BLaER1 treated with 17β-estradiol and CSF1 and Interleukin-3, amounts not matched to agents 10 nM and 100 nM (cell line): ENCODE results near the gene DNM1.

Experiments used
- H3K27ac ChIP-seq, 11 experiments: shearing (Covaris generic); formaldehyde crosslinking; 2 replicates each; pipeline ENCODE4 v1.8.1; 2022
- H3K27me3 ChIP-seq, 11 experiments: shearing (Covaris generic); formaldehyde crosslinking; 2 replicates each; pipeline ENCODE4 v1.8.1; 2022
- H3K36me3 ChIP-seq, 11 experiments: shearing (Covaris generic); formaldehyde crosslinking; 2 replicates each; pipeline ENCODE4 v1.8.1; 2022
- H3K4me1 ChIP-seq, 10 experiments: shearing (Covaris generic); formaldehyde crosslinking; 2 replicates each; pipeline ENCODE4 v1.8.1; 2022
- H3K4me2 ChIP-seq, 11 experiments: shearing (Covaris generic); formaldehyde crosslinking; 2 replicates each; pipeline ENCODE4 v1.8.1; 2022
- H3K4me3 ChIP-seq, 10 experiments: shearing (Covaris generic); formaldehyde crosslinking; 2 replicates each; pipeline ENCODE4 v1.8.1; 2022
- H3K9ac ChIP-seq, 11 experiments: shearing (Covaris generic); formaldehyde crosslinking; 2 replicates each; pipeline ENCODE4 v1.8.1; 2022
- H3K9me3 ChIP-seq, 11 experiments: shearing (Covaris generic); formaldehyde crosslinking; replicated peaks in 1 of 11; 2 replicates each; pipeline ENCODE4 v1.8.1; 2022
- H4K20me1 ChIP-seq, 11 experiments: shearing (Covaris generic); formaldehyde crosslinking; 2 replicates each; pipeline ENCODE4 v1.8.1; 2022
- Cebpa-rat ChIP-seq, 11 experiments: shearing (Covaris generic); IDR thresholded peaks; 2 replicates each; pipeline ENCODE4 v1.8.1; 2022

The DNM1 gene

DNA sequence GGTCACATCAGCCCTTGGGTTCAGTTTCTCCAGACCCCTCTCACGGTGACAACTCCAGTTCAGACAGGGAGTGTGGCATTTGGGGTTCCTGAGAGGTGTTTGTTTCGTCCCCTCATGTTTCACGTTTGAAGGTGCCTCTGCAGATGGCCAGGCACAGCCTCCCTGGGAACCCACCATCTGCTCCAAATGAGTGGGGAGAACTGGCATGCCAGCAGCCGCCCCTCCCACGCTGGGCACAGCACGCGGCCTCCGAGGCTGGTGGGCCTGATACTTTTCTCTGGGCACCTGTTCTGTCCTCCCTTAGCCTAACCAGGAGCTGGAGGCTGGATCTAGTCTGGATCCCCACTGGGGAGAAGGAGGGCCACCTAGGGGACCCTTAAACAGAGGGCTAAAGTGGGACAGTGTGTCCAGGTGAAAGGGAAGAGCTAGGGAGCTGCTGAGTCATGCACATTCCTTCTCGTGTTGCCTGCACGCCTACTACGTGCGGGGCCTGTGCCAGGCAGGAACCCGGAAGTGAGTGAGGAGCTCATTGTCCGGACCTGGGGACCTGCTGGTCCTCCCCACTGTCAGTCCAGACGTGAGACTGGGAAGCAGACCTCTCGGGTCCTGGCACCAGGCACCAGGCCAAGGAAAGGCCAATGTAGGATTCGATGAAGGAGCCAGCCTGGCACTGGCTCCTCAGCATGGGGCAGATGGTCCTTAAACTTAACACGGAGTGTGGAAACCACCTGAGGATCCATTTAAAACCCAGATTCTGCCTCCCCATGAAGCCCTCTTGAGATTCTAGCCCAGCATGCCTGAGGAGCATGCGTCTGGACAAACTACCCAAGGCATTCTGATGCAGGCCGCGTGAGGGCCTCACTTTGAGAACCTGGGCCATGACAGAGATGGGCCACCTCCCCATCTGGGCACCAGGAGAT, 11.7 kb downstream of the DNM1 start:
- Histone ChIP-seq H3K9me3 (no peaks in the 10 kb centered on the region), H3K4me3 (no peak overlapping the region), H3K9ac (peak overlapping the region in 3 of 11 experiments; percentile 23 to 51 (median 47); a peak in 2 of 22 replicates), H3K36me3 (no peaks in the 10 kb centered on the region), H3K4me2 (peak overlapping the region in 7 of 11 experiments; percentile 2 to 80 (median 75); a peak in 12 of 22 replicates), H4K20me1 (peaks cover 0 to 9% (median 0%) of the 10 kb centered on the region in 11 experiments; a peak in 1 of 22 replicates), H3K27ac (peak overlapping the region in 6 of 11 experiments; percentile 0 to 39 (median 7); a peak in 7 of 22 replicates), H3K4me1 (peaks cover 44 to 79% (median 68%) of the 10 kb centered on the region in 10 experiments), H3K27me3 (no peaks in the 10 kb centered on the region)
- no peak for TF ChIP-seq Cebpa-rat (IDR thresholded peaks at IDR 0.05)

DNA sequence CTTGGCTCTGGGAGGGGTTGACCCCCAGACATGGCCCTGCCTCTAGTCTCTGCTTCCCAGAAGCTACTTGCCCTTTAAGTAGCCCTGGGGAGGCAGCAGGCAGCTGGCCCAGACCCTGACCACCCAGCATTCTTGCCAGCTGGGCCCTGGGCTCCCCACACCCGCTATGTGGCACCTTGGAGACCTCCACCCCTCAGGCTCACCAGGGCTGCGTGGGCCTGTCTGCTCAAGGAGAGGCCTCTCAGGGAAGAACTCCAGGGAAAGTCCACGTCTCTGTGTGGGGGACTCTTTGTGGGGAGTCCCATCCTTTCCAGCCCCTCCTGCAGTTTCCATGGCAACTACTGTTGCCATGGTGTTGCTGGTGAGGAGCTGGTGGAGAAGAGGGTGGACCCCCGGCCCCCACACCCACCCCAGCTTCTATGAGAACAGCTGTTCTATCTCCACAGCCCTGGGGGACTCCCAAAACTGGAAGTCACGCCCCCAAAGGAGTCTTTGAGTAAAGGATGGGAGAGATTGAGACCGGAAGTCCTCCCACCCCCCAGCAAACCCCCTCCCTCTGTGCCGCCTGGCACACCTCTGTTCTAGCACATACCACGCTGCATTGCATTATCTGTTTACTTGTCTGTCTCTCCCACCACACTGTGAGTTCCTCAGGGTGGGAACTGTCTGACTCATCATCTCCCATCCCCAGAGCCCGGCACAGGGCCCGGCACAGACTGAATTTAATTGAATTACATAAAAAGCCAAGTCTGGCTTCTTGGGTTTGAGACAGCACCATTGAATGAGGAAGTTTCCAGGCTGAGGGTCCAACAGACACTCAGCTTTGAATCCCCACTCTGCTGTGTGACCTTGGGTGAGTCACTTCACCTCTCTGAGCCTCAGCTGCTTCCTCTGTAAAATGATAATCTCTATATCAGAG, 12.6 kb downstream of the DNM1 start:
- H3K4me3 ChIP-seq: no peak overlapping the region
- no peak for TF ChIP-seq Cebpa-rat (IDR thresholded peaks at IDR 0.05)
- peak overlapping the region in 3 of 11 experiments; percentile 0 to 39 (median 10); a peak in 5 of 22 replicates for H3K27ac ChIP-seq
- no peaks in the 10 kb centered on the region for H3K27me3 ChIP-seq
- H3K36me3 ChIP-seq: no peaks in the 10 kb centered on the region
- peak overlapping the region in 3 of 11 experiments; percentile 3 to 70 (median 21); a peak in 2 of 22 replicates for H3K4me2 ChIP-seq
- peaks cover 0 to 11% (median 0%) of the 10 kb centered on the region in 11 experiments; a peak in 1 of 22 replicates for H4K20me1 ChIP-seq
- no peaks in the 10 kb centered on the region for H3K9me3 ChIP-seq
- H3K9ac ChIP-seq: 0 out of 22 replicates have a peak overlapping the region, but pooled peaks of 1 of the 11 experiments have one; percentile 23
- H3K4me1 ChIP-seq: peaks cover 44 to 75% (median 66%) of the 10 kb centered on the region in 10 experiments

DNA sequence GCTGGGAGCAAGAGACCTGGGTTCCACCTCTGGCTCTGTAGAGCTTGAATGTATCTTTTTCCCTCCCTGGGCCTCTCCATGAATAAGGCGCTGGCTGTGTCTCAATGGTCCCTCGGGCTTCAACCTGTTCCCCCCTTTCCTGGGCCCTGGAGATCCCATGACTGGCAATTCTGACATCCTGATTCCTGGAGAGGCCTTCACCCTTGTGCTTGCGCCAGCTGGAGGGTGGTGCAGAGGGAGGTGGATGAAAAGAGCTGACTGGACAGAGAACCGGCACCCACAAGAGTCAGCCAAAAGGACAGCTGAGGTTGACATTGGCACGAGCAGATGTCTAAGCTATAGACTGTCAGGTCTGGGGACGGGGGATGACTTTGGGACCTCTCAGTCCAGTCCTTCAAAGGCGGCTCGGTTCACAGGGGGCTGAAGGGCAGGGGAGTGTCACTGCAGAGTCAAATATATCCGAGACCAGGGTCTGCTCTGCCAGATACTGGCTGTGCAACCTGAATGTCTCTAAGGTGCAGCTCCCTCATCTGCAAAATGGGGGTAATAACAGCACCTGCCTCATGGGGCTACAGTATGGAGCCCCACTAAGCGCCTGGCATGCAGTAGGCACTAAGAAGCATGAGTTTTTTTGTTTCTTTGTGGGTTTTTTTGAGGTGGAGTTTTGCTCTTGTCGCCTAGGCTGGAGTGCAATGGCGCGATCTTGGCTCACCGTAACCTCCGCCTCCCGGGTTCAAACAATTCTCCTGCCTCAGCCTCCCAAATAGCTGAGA, 13.8 kb downstream of the DNM1 start:
- peaks cover 44 to 70% (median 60%) of the 10 kb centered on the region in 10 experiments for H3K4me1 ChIP-seq
- H3K27me3 ChIP-seq: no peaks in the 10 kb centered on the region
- no peak overlapping the region for H3K9ac ChIP-seq
- H3K4me2 ChIP-seq: peak overlapping the region in 5 of 11 experiments; percentile 70 to 94 (median 88); a peak in 9 of 22 replicates
- H3K9me3 ChIP-seq: no peaks in the 10 kb centered on the region
- peaks cover 0 to 1% (median 0%) of the 10 kb centered on the region in 11 experiments; a peak in 1 of 22 replicates for H3K36me3 ChIP-seq
- peaks cover 0 to 11% (median 0%) of the 10 kb centered on the region in 11 experiments; a peak in 1 of 22 replicates for H4K20me1 ChIP-seq
- no peak overlapping the region for H3K27ac ChIP-seq
- no peak overlapping the region for H3K4me3 ChIP-seq
- TF ChIP-seq Cebpa-rat (IDR thresholded peaks at IDR 0.05): no peak

DNA sequence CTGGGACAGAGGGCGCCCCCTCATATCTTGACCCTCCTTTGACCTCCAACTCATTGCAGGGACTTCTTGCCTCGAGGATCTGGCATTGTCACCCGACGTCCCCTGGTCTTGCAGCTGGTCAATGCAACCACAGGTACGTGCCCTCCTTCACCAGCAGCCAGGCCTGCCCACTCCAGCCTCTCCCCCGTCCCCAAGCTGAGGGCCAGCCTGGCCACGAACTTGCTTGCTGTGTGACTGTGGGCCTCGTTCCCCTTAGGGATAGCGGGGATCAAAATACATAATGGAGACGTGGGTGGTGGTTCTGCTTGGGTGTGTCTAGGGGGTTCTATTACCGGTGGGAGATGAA, 15.0 kb downstream of the DNM1 start:
- peaks cover 0 to 5% (median 0%) of the 10 kb centered on the region in 11 experiments; a peak in 2 of 22 replicates for H3K36me3 ChIP-seq
- peak overlapping the region; percentile 70 to 94 (median 88) for H3K4me2 ChIP-seq
- H3K4me3 ChIP-seq: peak overlapping the region; percentile 40 to 69 (median 50)
- no peaks in the 10 kb centered on the region for H3K27me3 ChIP-seq
- peak overlapping the region in 7 of 11 experiments; percentile 16 to 54 (median 35); a peak in 13 of 22 replicates for H3K27ac ChIP-seq
- peaks cover 38 to 58% (median 48%) of the 10 kb centered on the region in 10 experiments for H3K4me1 ChIP-seq
- peaks cover 0 to 11% (median 0%) of the 10 kb centered on the region in 11 experiments; a peak in 1 of 22 replicates for H4K20me1 ChIP-seq
- TF ChIP-seq Cebpa-rat (IDR thresholded peaks at IDR 0.05): no peak
- H3K9ac ChIP-seq: peak overlapping the region in 10 of 11 experiments; percentile 2 to 62 (median 49); a peak in 14 of 22 replicates
- H3K9me3 ChIP-seq: no peaks in the 10 kb centered on the region

DNA sequence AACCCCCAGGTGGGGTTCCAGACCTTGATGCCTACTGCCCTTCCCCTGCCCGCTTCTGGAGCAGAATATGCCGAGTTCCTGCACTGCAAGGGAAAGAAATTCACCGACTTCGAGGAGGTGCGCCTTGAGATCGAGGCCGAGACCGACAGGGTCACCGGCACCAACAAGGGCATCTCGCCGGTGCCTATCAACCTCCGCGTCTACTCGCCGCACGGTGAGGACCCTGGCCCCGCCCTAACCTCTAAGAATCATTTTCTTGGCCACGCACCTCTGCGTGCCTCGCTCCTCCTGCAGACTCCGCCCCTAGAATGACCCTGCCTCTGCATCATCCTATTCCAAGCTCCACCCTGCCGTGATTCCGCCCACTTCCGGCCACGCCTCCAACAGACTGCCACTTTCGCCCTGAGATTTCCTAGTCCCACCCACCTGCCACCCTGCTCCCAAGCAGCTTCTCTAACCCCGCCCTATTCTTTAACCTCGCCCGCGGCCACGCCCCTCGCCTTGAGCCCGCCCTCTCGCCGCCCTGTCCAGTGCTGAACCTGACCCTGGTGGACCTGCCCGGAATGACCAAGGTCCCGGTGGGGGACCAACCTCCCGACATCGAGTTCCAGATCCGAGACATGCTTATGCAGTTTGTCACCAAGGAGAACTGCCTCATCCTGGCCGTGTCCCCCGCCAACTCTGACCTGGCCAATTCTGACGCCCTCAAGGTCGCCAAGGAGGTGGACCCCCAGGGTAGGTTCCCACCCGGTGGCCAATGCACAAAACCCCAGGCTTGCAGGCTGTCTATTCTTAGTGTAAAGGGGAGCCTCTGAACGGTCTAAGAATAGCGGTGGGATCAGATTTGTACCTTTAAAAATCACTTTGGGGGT, 15.6 kb downstream of the DNM1 start:
- TF ChIP-seq Cebpa-rat (IDR thresholded peaks at IDR 0.05): no peak
- H3K27ac ChIP-seq: peak overlapping the region in 7 of 11 experiments; percentile 16 to 54 (median 35); a peak in 13 of 22 replicates
- H3K36me3 ChIP-seq: peaks cover 0 to 5% (median 0%) of the 10 kb centered on the region in 11 experiments; a peak in 2 of 22 replicates
- H4K20me1 ChIP-seq: peaks cover 0 to 11% (median 0%) of the 10 kb centered on the region in 11 experiments; a peak in 1 of 22 replicates
- peak overlapping the region; percentile 40 to 69 (median 50) for H3K4me3 ChIP-seq
- H3K9ac ChIP-seq: peak overlapping the region in 10 of 11 experiments; percentile 2 to 62 (median 49); a peak in 14 of 22 replicates
- peak overlapping the region; percentile 70 to 94 (median 88) for H3K4me2 ChIP-seq
- no peaks in the 10 kb centered on the region for H3K27me3 ChIP-seq
- no peaks in the 10 kb centered on the region for H3K9me3 ChIP-seq
- peaks cover 34 to 54% (median 44%) of the 10 kb centered on the region in 10 experiments for H3K4me1 ChIP-seq

DNA sequence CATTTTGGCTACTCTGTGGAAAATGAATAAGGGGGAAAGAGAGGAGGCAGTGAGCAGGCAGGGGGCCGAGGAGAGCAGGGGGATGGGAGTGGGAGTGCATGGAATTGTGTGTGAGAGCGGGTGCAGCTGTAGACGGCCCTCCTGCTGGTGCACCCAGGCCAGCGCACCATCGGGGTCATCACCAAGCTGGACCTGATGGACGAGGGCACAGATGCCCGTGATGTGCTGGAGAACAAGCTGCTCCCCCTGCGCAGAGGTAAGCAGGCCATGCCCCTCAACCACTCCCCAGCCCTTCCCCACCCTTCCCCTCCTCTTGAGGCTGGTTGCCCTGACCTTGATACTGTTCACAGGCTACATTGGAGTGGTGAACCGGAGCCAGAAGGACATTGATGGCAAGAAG, 16.7 kb downstream of the DNM1 start:
- Histone ChIP-seq H3K27me3 (no peaks in the 10 kb centered on the region), H3K4me1 (peaks cover 25 to 43% (median 34%) of the 10 kb centered on the region in 10 experiments), H3K27ac (no peak overlapping the region), H3K4me2 (no peak overlapping the region), H3K36me3 (peaks cover 0 to 5% (median 0%) of the 10 kb centered on the region in 11 experiments; a peak in 2 of 22 replicates), H3K9me3 (no peaks in the 10 kb centered on the region), H3K4me3 (no peak overlapping the region), H3K9ac (no peak overlapping the region), H4K20me1 (peaks cover 0 to 11% (median 0%) of the 10 kb centered on the region in 11 experiments; a peak in 2 of 22 replicates)
- TF ChIP-seq Cebpa-rat (IDR thresholded peaks at IDR 0.05): no peak

DNA sequence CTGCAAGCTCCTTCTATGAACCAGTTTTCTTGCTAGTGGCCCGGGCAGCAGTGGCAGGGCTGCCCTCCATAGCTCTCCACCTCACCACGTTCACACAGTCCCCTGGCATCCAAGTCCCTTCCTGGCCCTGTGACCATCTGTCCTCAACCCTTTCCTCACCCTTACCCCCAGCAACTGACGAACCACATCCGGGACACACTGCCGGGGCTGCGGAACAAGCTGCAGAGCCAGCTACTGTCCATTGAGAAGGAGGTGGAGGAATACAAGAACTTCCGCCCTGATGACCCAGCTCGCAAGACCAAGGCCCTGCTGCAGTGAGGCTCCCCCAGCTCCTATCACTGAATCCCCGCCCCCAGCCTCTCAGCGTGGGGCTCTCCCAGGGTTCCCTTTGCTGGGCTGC, 18.8 kb downstream of the DNM1 start:
- peaks cover 0 to 5% (median 0%) of the 10 kb centered on the region in 11 experiments; a peak in 2 of 22 replicates for H3K36me3 ChIP-seq

More for the DNA sequence above, 18.8 kb downstream of the DNM1 start:
- no peak overlapping the region for H3K9ac ChIP-seq
- TF ChIP-seq Cebpa-rat (IDR thresholded peaks at IDR 0.05): no peak
- H3K4me1 ChIP-seq: peaks cover 18 to 32% (median 24%) of the 10 kb centered on the region in 10 experiments
- no peak overlapping the region for H3K4me2 ChIP-seq
- no peak overlapping the region for H3K4me3 ChIP-seq
- H3K27me3 ChIP-seq: no peaks in the 10 kb centered on the region
- H3K9me3 ChIP-seq: no peaks in the 10 kb centered on the region
- H4K20me1 ChIP-seq: peaks cover 0 to 11% (median 0%) of the 10 kb centered on the region in 11 experiments; a peak in 2 of 22 replicates
- no peak overlapping the region for H3K27ac ChIP-seq
